ENCODE results near the gene CDON.

Gene CDON

DNA sequence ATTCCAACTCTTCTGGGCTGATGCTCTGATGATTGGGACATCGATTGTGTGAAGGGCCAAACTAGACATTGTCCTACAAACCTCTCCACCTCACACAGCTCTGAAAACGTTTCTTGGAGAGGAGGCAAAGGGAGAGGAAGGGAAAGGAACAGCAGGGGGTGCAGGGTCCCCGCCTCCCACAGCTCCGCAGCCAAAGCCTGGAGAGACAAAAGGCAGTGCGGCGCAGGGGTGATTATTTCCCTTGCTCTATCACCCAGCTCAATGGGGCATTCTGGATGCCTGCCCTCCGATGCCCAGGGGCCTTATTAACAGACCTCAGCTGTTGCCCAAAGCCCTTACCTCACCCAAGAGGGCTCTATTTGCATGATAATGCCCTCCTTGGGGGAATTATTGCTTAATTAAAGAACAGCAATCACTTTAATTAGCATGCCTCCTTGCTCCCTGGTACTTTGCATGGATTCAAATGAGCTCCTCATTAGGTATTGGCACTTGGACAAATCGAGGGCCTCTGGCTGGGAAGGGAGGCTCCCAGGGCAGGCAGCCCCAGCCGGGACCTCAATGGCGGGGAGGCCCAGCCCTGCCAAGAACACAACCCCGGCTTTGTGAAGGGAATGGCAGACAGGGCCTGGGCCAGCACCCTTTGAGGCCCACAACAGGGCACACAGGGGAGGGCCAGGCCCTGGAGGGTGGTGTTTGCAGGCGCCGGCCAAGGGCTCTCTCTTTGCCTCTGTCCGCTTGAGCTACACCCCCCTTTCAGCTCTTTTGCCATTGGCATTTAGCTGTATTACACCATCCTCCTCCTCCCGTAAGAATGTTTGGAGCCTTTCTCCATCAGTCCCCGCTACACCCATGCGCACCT, 19.8 kb upstream of the CDON start:
- DNase-seq (ENCODE audit: low read depth in 2 of 2), result no peak

DNA sequence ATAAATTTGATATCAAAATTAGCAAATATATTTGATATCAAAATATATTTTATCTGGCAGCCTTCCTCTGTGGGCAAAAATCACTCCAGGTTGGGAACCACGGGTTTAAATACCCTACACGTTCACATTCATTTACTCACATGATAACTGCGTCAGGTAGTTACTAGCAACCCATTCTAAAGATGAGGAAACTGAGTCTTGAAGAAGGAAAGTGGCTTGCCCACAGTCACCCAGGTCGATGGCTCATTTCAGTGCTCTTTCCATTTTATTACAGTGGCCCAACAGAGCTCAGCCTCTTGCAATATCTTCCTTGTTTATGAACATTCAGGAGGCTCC, 19.2 kb upstream of the CDON start:
- DNase-seq (ENCODE audit: low read depth in 2 of 2), result no peak

DNA sequence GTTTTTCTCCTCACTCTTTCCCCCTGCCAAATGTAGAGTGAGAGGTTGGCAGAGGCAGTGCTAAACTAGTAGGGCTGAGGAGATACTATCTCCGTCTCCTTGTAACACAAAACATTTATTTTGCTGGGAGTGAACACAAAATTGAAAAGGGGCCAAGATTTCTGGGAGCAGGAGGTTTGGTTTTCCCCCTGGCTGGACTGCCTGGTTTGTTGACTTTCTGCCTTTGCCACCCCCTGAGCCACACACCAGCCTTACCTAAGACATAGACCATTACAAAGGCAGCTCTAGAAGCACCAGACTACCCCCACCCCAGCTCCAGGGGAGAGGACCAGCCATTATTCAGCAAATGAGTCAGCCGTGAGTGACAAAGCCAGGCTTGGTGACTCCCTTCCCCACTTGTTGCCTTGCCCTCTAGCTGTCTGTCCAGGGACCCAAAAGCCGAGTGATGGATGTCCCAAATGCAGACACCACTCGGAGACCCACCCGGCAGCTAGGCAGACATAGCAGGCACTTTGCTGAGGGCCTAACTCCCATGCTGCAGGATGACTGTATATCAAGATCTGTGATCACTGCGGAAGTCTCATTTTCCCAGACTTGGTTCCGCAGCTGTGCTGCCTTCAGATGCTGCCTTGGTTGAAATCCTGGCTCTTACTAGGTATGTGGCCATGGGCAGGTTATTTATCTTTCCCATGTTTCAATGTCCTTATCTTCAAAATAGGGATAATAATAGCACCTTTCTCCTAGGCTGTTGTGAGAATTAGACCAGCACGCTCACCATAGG, 17.7 kb upstream of the CDON start:
- DNase-seq (ENCODE audit: low read depth in 2 of 2), result no peak

DNA sequence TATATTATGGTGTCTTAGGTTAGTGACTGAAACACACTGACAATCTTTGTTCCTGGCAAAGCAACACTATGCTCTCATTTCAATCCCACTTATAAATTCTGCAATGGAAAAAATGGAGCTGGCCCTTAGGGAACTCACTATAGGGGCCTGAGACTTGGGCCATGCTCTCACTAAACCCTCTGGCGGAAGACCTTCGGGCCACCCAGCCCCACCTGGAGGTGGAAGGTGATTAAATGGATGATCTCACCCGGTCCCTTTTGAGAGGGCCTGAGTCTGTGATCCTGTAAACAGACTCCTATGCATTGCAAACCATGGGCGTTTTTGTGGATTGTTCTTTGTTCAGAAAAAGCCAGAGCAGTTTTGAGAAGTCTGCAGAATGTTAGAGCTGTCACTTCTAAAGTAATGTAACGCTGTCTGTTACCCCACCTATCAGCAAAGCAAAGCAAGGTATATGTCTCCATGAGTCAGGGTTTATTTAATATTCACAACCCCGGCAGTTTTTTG, 17.0 kb upstream of the CDON start:
- no peak for DNase-seq (ENCODE audit: low read depth in 2 of 2)

DNA sequence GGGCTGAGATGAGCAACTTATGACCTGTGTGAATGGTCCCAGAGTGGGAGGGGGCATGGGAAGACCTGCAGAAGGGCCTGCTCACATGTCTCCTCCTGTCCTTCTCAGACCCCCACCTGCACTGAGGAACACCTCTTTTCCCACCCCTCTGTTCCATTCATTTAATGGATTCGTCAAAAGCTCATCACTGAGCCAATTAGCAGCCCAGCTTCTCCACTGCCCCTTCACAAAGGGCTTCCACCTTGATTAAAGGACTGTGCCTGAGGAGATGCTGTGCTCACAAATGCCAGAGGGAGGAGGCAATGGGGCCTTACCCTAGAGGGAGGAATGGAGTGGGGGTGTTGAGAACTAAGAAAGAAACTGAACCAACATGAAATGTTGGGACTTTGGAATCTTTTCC, 14.0 kb upstream of the CDON start:
- no peak for DNase-seq (ENCODE audit: low read depth in 2 of 2)

DNA sequence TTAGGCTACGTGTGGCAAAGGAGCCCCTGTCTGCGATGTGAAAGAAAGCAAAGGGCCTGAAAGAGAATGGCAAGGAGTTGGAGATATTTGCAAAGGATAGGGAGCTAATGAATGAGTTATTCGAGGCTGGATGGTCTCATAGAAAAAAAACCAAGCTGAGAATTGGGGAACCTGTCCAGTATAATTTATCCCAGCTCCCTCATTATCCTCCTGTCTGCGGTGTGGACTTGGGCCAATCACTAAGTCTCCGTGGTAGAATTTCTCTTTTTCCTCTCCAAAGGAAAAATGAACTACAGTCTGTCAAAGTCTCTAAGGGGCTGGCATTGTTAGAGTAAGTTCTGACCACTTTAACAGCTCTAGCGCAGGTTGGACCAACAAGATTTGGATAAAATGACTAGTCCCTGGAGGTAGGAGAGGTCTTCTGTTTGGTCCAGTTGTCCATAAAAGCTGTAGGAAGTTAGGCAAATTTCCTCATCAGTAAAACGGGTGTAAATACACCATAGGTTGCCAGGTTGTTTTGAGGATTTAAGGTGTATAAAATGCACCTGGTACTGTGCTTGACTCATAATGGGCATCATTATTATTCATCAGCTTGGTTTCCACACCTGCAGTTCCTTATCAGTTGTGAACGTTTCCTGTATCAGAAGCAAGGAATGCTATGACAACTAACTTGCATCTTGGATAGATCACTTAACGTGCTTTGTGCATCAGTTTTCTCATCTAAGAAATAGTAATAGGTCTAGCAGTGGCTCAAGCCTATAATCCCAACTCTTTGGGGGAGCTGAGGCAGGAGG, 10.3 kb upstream of the CDON start:
- DNase-seq (ENCODE audit: low read depth in 2 of 2), result no peak

DNA sequence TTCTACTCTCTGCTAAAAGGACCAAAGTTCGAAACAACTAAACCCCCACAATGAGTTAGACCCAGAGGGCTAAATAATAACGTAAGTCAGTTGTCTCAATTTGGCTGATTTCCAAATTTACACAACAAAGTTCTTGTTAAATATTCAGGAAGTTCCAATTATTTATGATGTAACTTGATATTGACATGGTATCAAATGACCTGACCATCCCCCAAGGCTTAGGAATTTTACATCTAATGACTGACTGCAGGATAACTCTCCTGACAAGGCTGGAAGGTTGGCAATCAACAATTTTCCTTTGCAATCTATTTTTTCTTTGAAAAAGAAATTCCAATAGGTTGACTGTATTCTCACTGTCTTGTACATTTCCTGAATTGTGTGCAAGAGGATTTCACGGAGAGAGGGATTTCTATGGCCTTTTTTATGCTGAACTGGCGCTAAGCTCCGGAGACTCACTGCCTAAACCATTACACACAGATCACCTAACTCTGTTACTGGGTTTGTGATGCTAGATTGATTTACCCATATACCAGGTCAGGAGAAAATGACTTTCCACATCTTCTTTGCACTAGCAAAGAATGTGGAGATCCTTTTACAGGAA, 9.6 kb upstream of the CDON start:
- DNase-seq (ENCODE audit: low read depth in 2 of 2), result no peak

DNA sequence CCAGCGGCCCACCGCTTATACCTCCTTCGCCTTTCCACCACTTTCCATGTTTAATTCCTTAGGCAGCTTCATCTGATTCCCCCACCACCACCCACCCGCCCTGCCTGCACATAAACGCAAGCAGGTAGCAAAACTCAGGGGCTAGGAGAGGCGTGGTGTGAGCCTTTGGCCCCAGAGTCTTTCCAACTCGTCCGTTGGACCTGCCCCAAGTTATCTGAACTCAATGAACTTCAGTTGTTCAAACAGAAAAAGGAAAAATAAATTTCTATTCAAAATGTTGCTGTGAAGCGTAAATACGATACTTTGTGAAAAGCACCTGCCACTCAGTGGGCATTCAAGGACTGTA, 814 bp upstream of the CDON start:
- no peak for DNase-seq (ENCODE audit: low read depth in 2 of 2)

DNA sequence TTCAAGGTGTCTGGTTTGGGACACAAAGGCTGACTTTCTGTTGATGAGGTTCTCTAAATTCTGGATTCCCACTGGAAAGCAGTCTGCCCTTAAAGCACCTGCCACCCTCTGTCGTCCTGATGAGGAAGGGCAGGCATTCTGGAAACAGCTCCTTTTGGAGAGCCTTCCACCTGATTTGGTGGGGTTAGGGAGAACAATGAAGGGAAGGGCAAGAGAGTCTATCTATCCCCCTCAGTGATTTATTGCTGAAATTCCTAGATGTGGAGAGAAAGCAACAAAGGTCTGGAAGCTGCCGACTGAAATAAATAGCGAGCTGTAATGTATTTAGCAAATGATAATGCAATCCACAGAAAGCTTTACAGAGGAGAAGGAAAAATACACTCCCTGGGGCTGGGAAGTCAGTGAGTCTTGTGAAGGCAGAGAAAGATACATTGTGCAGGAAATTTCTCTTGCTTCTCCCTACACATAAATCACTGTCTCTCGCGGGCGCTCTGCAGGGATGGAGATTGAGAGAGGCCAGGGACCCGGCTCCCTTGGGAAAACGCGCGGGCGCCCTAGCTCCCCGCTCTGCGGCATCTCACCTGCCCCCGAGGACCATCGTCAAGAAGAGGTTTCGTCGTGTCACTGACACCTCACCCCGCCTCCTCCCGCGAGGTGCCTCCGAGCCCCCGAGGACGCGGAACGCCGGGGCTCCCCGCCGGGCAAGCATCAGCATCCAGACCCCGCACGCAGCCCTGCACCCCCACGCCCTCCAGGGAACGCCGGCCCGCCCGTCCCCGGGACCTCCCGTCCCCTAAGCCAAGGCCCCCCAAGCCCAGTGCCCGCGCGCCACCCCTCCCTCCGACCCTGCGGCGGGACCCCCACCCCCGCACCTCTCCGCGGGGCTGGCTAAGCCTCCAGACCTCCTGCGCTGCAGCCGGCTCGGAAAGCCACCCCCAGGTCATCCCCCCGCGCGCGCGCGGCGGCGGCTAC, 673 bp downstream of the CDON start:
- DNase-seq (ENCODE audit: low read depth in 2 of 2), result peak in 1 of 2 donors; percentile 8

DNA sequence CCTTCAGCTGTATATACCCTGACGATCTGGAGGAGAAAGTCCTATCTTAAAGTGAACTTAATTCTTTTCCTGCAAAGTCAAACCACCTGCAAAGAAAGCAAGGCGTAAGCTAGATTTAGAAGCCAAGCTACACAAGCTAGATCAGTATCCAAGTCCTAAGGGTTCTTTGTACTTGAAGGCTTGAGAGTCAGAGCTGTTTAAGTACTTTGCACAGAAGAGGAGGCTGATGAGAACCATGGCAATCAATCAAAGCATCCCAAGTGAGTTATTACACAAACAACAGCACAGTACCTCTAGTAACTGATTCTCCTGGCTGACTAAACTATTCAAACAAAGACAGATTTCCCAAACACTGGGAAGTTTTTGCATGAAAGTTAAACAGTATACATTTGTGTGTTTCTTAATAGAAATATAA, 1.9 kb downstream of the CDON start:
- DNase-seq (ENCODE audit: low read depth in 2 of 2), result no peak

DNA sequence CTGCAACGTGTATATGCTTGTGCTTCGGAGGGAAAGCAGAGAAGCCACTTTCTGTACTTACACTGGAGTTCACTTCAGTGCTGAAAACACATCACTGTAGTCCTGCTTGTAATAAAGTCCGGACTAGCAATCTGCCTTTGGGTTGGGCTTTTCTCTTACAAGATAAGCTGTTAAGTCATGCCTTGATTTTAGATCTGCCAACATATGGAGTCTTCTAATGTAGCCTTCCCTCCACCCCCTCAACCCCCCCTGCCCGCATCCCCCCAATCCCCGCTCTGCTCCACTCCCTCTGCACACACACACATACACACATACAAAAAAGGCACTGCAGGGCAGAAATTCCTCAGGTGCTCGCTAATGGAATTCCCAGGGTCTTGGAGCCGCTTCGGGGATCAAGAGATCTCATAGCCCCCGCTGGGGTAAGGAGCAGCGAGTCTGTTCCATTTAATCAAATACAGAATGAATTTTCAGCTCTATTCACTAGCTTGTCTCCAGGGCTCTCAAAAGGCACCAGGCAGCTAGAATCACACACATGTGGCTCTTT, 3.4 kb downstream of the CDON start:
- DNase-seq (ENCODE audit: low read depth in 2 of 2), result no peak

DNA sequence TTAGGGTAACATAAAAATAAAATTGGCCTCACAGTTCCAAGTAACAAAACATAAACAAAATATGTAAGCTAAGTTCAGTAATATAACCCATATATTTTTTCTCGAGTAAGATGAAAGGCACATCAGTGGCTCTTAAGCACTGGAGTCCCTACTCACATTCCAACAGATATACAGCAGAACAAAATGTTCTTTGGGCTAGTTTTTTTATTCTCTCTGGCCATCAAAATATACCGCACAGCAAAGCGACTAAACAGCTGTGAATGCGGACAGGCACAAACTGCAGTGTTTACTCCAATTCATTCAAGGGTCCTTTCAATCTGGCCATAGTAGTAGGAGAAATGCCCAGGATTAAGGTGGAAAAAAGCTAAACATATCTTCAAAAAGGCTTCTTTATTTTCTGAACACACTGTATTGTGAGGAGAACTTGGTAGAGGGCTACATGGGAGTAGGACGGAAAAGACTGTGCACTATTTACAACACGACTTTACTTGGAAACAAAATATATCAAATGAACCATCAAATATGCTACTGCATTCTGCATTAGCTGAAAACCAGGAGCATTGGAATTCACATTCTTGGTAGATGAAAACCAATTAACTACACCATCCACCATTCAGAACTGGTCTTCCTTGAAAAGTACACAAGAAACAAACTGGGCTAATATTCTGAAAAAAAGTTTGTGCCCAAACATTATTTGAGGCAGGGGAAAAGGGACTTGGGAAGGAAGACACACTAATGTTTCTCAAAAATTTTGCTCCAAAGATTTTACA, 4.4 kb downstream of the CDON start:
- DNase-seq (ENCODE audit: low read depth in 2 of 2), result no peak

DNA sequence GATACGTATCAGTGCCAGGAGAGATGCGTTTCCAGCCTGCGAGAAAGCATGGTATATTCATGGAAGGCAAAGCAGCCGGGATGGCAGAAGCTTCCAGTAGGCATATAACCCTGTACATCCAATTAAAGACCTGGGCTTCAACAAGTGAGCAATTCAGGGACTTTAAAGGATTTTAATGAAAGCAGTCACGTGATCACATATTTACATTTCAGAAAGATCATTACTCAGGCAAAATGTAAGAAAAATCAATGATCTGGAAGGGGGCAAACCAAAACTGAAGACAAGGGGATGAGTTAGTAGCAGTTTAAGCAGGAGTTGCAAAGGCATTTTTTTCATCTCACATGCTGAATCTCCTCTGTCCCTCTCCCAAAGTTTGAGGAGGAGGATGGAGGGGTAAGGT, 7.8 kb downstream of the CDON start:
- no peak for DNase-seq (ENCODE audit: low read depth in 2 of 2)

DNA sequence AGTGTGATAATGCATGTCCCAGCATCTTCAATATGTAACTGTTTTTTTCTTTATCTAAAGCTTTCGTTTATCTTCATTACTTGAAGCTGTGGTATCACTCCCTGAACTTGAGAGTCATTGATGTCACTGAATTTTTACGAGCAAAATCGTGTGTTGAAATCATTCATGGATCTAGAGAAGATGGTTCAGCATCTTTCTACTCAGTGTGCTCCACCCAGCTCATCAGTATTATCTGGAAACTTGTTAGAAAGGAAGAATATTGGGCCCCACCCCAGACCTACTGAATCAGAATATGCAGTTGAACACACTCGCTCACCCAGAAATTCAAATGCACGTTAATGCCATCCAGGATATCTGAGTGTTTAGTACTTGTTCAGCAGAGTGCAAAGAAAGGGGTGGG, 8.3 kb downstream of the CDON start:
- no peak for DNase-seq (ENCODE audit: low read depth in 2 of 2)

DNA sequence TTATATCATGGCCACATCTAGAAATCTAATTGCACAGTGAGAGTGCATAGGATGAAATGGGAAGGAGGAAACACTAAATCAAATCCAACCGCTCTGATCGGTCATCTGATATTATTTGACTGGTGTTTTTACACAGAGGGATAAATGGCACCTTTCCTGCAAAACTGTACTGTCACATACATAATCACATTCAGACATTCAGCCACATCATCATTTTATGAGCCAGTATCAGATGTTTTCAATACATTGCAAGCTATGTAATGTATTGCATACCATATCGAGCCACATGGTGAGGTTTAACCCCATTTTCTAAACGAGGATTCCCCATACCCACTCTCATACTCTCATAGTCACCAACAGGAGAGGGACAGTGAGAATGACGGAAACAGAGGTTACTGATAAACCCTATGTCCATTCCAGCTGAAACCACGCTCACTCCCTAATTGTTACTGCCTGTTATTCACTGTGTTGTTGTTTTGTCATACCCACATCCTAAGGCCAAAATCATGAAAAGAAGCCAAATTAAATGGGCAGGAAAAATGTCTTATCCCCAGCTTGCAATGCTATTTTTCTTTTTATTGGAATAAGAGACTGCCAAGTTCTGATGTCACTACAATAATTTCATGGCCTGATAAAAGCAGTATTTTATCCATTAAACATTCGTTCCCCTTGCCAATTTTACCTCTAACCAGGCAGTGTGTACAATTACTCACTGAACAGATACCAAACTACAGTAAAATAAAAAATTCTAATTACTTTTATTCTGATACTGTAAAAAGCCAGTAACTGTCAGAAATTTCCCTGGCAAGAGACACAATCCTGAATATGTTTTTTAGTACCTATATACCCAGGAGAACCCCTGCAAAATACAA, 9.0 kb downstream of the CDON start:
- no peak for DNase-seq (ENCODE audit: low read depth in 2 of 2)

DNA sequence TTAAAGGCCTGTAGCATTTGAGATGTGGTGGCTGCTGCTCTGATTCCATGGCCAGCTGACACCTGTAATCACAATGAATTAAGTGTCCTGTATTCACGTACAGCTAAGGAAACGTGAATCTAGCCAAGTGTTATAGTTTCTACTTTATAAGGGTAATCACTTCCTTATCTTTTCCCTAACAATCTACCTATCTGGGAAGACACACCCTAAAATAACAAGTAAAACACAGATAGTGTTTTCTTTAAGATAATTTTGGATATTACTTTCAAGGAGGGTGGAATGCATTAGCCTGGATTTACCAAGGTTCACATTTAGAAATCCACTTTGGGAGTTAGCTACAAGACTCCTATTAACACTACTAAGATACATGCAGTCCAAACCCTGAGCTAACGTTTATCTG, 11.5 kb downstream of the CDON start:
- DNase-seq (ENCODE audit: low read depth in 2 of 2), result no peak

DNA sequence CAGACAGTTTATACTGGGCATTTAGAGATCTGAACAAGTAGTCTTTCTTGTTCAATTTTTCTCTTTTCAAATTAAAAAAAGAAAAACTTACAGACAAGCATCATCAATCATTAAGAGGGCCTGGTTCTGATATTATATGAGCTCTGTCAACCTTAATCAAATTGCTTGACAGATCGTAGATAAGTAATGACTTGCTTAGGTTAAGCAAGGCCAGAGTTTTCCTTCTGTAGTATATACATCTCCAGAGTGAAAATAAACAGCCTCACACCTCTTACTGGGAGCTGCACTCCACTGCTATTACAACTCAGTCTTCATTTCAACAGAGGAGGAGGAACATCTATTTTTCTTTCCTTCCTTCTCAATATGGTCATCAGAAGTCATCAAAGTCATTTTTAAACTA, 13.5 kb downstream of the CDON start:
- DNase-seq (ENCODE audit: low read depth in 2 of 2), result no peak

DNA sequence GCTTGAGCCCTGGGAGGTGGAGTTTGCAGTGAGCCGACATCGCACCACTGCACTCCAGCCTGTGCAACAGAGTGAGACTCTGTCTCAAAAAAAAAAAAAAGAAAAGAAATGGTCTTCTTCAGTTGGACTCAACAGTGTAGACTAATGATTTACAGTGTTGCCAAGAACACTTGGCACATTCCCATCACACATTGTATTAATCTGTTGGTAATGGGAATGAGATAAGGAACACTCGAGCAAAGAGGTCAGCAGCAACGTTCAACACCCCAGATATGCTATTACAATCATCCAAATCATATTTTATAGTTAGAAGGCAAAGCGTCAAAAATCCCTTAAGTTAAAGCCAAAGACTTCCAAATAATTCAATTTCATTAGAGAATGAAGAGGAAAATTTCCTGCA, 14.5 kb downstream of the CDON start:
- no peak for DNase-seq (ENCODE audit: low read depth in 2 of 2)

Data from stimulated activated CD8-positive, alpha-beta memory T cell treated with anti-CD3 and anti-CD28 coated beads, Interleukin-2, amount 100 ng/mL, for 1 hour (primary cell).